MM.1S (cell line): ENCODE measurements around the gene C1QTNF5.

Source experiments
- DNase-seq: peaks from one replicate; pipeline ENCODE4 v3.0.0-alpha.2; 2015
- H2AFZ ChIP-seq: fragments of 300-600 bp; sonication (generic); 2 replicates; pipeline ENCODE4 v1.6.0; 2016; ENCODE audit warnings: antibody characterized with exemption, low read length
- H3F3A ChIP-seq: fragments of 300-600 bp; sonication (generic); 2 replicates; pipeline ENCODE4 v1.6.1; 2016; ENCODE audit warnings: mild to moderate bottlenecking, antibody characterized with exemption, low read length, moderate library complexity, mixed read lengths; ENCODE audit not compliant: insufficient read depth
- H3K27ac ChIP-seq: fragments of 300-600 bp; sonication (generic); 2 replicates; pipeline ENCODE4 v1.5.1; 2016; ENCODE audit warnings: mild to moderate bottlenecking, low read length
- H3K27me3 ChIP-seq: fragments of 300-600 bp; sonication (generic); replicated peaks from 2 replicates; pipeline ENCODE4 v1.6.0; 2016; ENCODE audit warnings: low read length; ENCODE audit not compliant: insufficient read depth
- H3K36me3 ChIP-seq: fragments of 300-600 bp; sonication (generic); replicated peaks from 2 replicates; pipeline ENCODE4 v1.6.1; 2016; ENCODE audit warnings: mild to moderate bottlenecking, low read length, mixed read lengths; ENCODE audit not compliant: insufficient read depth
- H3K4me1 ChIP-seq: fragments of 300-600 bp; sonication (generic); 2 replicates; pipeline ENCODE4 v1.6.1; 2016; ENCODE audit warnings: low read length, mixed read lengths
- H3K4me2 ChIP-seq: fragments of 300-600 bp; sonication (generic); 2 replicates; pipeline ENCODE4 v1.6.0; 2016; ENCODE audit warnings: low read depth, low read length
- H3K4me3 ChIP-seq: fragments of 300-600 bp; sonication (generic); 2 replicates; pipeline ENCODE4 v1.5.1; 2016; ENCODE audit warnings: low read length, mixed read lengths
- H3K79me2 ChIP-seq: fragments of 300-600 bp; sonication (generic); 2 replicates; pipeline ENCODE4 v1.6.1; 2016; ENCODE audit warnings: mixed run types, low read length, mixed read lengths
- H3K9ac ChIP-seq: fragments of 300-600 bp; sonication (generic); 2 replicates; pipeline ENCODE4 v1.6.1; 2016; ENCODE audit warnings: low read length, mixed read lengths
- H3K9me2 ChIP-seq: fragments of 300-600 bp; sonication (generic); replicated peaks from 2 replicates; pipeline ENCODE4 v1.6.1; 2016; ENCODE audit warnings: mild to moderate bottlenecking, low read length, mixed read lengths; ENCODE audit not compliant: insufficient read depth
- H3K9me3 ChIP-seq: fragments of 300-600 bp; sonication (generic); replicated peaks from 2 replicates; pipeline ENCODE4 v1.6.1; 2016; ENCODE audit warnings: mild to moderate bottlenecking, low read length, mixed read lengths; ENCODE audit not compliant: insufficient read depth
- H4K20me1 ChIP-seq: fragments of 300-600 bp; sonication (generic); 2 replicates; pipeline ENCODE4 v1.6.1; 2016; ENCODE audit warnings: mild to moderate bottlenecking, low read length, moderate library complexity, mixed read lengths; ENCODE audit not compliant: insufficient read depth
- EZH2 ChIP-seq: fragments of 300-600 bp; sonication (generic); optimal IDR thresholded peaks from 2 replicates; pipeline ENCODE3; 2017; ENCODE audit warnings: low read depth, mild to moderate bottlenecking, antibody characterized with exemption, low read length, mixed read lengths
- EZH2phosphoT487 ChIP-seq: fragments of 300-600 bp; sonication (generic); IDR thresholded peaks from 2 replicates; pipeline ENCODE4 v1.6.1; 2018; ENCODE audit warnings: antibody characterized with exemption, low read length
- TF ChIP-seq, protein P1 (sequence below): fragments of 300-600 bp; sonication (generic); IDR thresholded peaks from 2 replicates; pipeline ENCODE4 v1.5.1; 2016; ENCODE audit warnings: antibody characterized with exemption, low read length, mixed read lengths

C1QTNF5 gene

DNA sequence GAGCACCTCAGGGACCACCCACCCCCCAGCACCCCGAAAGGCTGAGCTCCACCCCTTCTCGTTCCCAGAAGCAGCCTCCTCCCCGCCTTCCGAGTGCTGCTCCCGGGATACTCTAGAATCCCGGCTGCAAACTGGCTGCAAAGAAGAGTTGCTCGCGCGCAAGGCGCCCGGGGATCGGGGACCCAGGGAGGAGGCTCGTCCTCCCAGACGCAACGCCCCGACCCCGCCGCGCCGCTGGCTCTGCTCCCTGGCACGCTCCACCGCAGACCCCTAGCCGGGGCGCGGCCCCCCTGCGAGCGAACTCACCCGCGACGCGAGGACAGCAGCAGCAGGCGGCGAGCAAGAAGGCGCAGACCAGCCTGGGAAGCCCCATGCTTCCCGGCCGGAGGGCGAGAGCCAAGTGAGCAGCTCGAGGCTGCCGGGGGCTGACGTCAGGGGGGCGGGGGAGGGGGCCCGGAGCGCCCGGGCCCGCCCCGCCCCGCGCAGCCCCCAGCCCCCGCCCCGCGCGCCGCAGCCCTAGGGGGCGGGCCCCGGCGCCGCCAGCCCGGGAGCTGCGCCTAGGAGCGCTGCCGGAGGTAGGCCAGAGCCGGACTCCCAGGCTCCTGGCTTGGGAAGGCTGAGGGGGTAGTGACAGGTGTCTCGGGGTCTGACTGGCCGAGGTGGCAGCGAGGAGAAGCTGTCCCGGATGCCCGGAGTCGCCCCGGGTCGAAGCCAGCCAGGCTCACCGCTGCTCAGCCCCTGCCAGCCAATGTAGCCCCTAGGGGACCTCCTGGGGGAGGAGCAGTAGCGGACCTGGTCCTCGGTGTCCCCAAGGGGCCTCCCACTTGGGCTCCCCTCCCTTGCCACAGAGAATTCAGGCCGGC, 23.7 kb downstream of the C1QTNF5 start, which contains the start of gene MCAM:
TSS of gene MCAM (minus strand) at position 402 of the 863 bp plus-strand sequence. CDS start at position 373, 29 bp downstream.
- no peak for DNase-seq
- H3K36me3 ChIP-seq = no peaks in the 10 kb centered on the region
- H3K27ac ChIP-seq = no peak within 1 kb of the TSS
- peak within 1 kb of the TSS; percentile 98 for H3K4me2 ChIP-seq
- H3K9ac ChIP-seq = peak within 1 kb of the TSS; percentile 48; the same call in 1 of the 2 replicates
- peaks cover 7% of the 10 kb centered on the region; the same call in 1 of the 2 replicates for H3F3A ChIP-seq
- no peaks in the 10 kb centered on the region for H3K79me2 ChIP-seq
- no peaks in the 10 kb centered on the region for H4K20me1 ChIP-seq
- TF ChIP-seq EZH2 (no peak), EZH2phosphoT487 (no peak)
- TF ChIP-seq, protein P1, sequence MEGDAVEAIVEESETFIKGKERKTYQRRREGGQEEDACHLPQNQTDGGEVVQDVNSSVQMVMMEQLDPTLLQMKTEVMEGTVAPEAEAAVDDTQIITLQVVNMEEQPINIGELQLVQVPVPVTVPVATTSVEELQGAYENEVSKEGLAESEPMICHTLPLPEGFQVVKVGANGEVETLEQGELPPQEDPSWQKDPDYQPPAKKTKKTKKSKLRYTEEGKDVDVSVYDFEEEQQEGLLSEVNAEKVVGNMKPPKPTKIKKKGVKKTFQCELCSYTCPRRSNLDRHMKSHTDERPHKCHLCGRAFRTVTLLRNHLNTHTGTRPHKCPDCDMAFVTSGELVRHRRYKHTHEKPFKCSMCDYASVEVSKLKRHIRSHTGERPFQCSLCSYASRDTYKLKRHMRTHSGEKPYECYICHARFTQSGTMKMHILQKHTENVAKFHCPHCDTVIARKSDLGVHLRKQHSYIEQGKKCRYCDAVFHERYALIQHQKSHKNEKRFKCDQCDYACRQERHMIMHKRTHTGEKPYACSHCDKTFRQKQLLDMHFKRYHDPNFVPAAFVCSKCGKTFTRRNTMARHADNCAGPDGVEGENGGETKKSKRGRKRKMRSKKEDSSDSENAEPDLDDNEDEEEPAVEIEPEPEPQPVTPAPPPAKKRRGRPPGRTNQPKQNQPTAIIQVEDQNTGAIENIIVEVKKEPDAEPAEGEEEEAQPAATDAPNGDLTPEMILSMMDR = no peak
- H3K4me1 ChIP-seq = peaks cover 14% of the 10 kb centered on the region
- H3K4me3 ChIP-seq = peak within 1 kb of the TSS; percentile 68
- peaks cover 37% of the 10 kb centered on the region for H3K27me3 ChIP-seq
- H3K9me3 ChIP-seq = no peaks in the 10 kb centered on the region
- peak within 1 kb of the TSS; percentile 93 for H2AFZ ChIP-seq
- H3K9me2 ChIP-seq = no peaks in the 10 kb centered on the region

DNA sequence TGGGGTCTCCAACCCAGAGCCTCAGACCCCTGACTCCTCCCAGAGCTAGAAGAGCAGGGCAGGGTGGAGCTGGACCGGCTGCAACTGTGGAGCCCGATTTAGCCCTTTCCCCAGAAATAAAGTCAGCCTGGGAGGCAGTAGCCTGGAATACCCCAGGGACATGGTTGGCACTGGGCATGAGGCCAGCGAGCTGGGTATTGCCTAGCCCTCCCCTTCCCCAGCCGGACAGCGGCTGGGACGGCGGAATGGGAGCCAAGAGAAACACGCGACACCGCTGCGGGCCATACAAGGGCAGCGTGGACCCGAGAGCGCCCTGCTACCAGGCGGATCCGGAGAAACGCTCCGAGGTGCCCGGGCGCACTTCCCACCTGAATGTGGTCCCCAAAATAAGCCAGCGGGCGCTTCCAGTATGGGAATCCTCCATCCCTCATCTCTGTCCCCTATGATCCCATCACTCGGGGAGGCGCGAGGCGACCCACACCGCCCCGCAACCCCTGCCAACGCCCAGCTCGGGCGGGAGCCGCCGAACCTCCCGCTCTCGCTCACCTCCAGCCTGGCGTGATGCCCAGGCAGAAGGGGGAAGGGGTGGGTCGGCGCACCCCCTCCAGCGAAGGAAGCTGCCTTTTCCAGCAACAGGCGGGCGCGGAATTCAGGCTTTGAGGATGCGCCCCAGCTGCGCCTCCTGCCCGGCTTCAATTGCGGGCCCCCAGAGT, 24.5 kb downstream of the C1QTNF5 start:
- Histone ChIP-seq H3K9me3 (no peaks in the 10 kb centered on the region), H3K9me2 (no peaks in the 10 kb centered on the region), H3K4me3 (peak overlapping the region; percentile 68), H3F3A (peaks cover 2% of the 10 kb centered on the region; the same call in 1 of the 2 replicates), H4K20me1 (no peaks in the 10 kb centered on the region), H3K4me2 (peak overlapping the region; percentile 98), H3K79me2 (no peaks in the 10 kb centered on the region), H3K36me3 (no peaks in the 10 kb centered on the region), H3K27ac (no peak overlapping the region), H3K27me3 (peaks cover 37% of the 10 kb centered on the region), H2AFZ (peak overlapping the region; percentile 93), H3K4me1 (peaks cover 14% of the 10 kb centered on the region), H3K9ac (peak overlapping the region; percentile 48; the same call in 1 of the 2 replicates)
- no peak for DNase-seq
- TF ChIP-seq EZH2 (no peak), EZH2phosphoT487 (peak; percentile 72; the same call in 1 of the 2 replicates)

DNA sequence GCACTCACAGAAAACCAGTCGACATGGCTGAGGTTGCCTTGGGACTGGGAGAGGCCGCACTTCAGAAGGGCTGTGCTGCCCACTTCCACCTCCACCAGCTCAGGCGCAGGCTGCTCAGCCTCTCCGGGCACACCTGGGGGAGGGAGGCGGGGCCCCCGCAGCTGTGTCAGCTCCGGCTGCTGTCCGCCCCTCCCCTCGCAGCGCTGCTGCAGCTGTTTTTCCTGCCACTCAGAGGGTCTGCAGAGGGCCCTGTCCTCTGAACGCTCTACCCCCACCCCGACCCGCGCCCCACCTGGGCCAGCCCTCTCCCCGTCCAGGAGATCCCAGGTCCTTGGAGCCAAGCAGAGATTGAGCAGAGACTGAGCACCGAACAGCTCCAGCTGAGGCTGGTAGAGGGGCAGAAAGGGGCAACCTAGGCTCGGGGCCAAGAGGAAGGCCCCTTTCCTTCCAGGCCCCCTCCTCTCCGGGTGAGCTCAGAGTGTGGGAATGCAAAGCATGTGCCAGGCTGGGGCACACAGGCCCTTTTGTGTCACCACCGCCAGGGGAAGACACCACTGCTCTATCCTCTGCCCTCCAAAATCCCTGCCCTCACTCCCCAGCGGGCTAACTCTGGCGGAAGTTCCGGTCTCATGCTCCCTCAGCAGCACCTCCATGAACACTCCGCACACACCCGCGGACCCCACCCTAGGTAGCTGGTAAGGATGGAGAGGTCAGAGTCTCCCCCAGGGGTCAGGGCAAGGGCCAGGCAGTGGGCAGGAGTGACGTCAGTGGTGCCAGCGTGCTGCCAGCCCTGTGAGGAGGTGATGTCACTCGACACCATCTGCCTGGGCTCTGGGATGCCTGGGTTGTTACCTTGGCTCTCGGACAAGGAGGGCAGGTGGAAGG, 25.3 kb downstream of the C1QTNF5 start:
- Histone ChIP-seq H3K4me3 (peak overlapping the region; percentile 68), H3K36me3 (no peaks in the 10 kb centered on the region), H3K27me3 (peaks cover 37% of the 10 kb centered on the region), H3K9me3 (no peaks in the 10 kb centered on the region), H3K27ac (peak overlapping the region; percentile 9; the same call in 1 of the 2 replicates), H3K4me1 (peaks cover 14% of the 10 kb centered on the region), H4K20me1 (no peaks in the 10 kb centered on the region), H3K4me2 (peak overlapping the region; percentile 98), H3F3A (no peaks in the 10 kb centered on the region), H2AFZ (peak overlapping the region; percentile 93), H3K79me2 (no peaks in the 10 kb centered on the region), H3K9ac (peak overlapping the region; percentile 48; the same call in 1 of the 2 replicates), H3K9me2 (no peaks in the 10 kb centered on the region)
- peak; percentile 87 for DNase-seq
- TF ChIP-seq, protein P1 = peak; percentile 43
- no peak for TF ChIP-seq EZH2phosphoT487
- TF ChIP-seq EZH2 = no peak
